ENCODE results near the gene FGFR3.

FGFR3 gene

GRCh38 chr4:1752284-1753041 is 40.6 kb upstream of the FGFR3 start:
- H3K27ac Mint-ChIP-seq = peak overlapping the region; percentile 80 to 87
- no peaks in the 10 kb centered on the region for H3K9me3 Mint-ChIP-seq
- ATAC-seq (peak; percentile 68), DNase-seq (peak in 1 of 2 donors; percentile 84)
- peaks cover 44% of the 10 kb centered on the region for H3K4me1 Mint-ChIP-seq
- peaks cover 11% of the 10 kb centered on the region for H3K27me3 Mint-ChIP-seq
- H3K4me3 Mint-ChIP-seq = peak overlapping the region; percentile 47 to 64

GRCh38 chr4:1753294-1753696 is 39.8 kb upstream of the FGFR3 start:
- ATAC-seq (no peak), DNase-seq (no peak)
- no peaks in the 10 kb centered on the region for H3K9me3 Mint-ChIP-seq
- no peak overlapping the region for H3K27ac Mint-ChIP-seq
- peaks cover 11% of the 10 kb centered on the region for H3K27me3 Mint-ChIP-seq
- H3K4me1 Mint-ChIP-seq = peaks cover 41% of the 10 kb centered on the region
- H3K4me3 Mint-ChIP-seq = peak overlapping the region; percentile 47 to 64

- no peak for DNase-seq
- H3K27me3 Mint-ChIP-seq = peaks cover 11% of the 10 kb centered on the region
- no peak for ATAC-seq
- peaks cover 37% of the 10 kb centered on the region for H3K4me1 Mint-ChIP-seq
- peak overlapping the region in 1 of 2 donors; percentile 46 for H3K27ac Mint-ChIP-seq
- H3K9me3 Mint-ChIP-seq = no peaks in the 10 kb centered on the region
- H3K4me3 Mint-ChIP-seq = no peak overlapping the region
Observed at GRCh38 chr4:1753697-1754311, 39.3 kb upstream of the FGFR3 start.

- no peak for DNase-seq
- Mint-ChIP-seq H3K9me3 (no peaks in the 10 kb centered on the region), H3K4me3 (no peak overlapping the region), H3K27me3 (peaks cover 11% of the 10 kb centered on the region), H3K4me1 (peaks cover 37% of the 10 kb centered on the region), H3K27ac (peak overlapping the region in 1 of 2 donors; percentile 80)
- ATAC-seq = no peak
Observed at GRCh38 chr4:1754336-1754735, 38.8 kb upstream of the FGFR3 start.

GRCh38 chr4:1755297-1755696 is 37.8 kb upstream of the FGFR3 start:
- Mint-ChIP-seq H3K9me3 (no peaks in the 10 kb centered on the region), H3K27ac (no peak overlapping the region), H3K4me3 (no peak overlapping the region), H3K4me1 (peaks cover 46% of the 10 kb centered on the region), H3K27me3 (peaks cover 7% of the 10 kb centered on the region)
- ATAC-seq (no peak), DNase-seq (no peak)

- ATAC-seq = no peak
- no peak overlapping the region for H3K4me3 Mint-ChIP-seq
Observed at GRCh38 chr4:1756079-1756478, 37.0 kb upstream of the FGFR3 start.

GRCh38 chr4:1756893-1757779 is 36.0 kb upstream of the FGFR3 start:
- H3K4me3 Mint-ChIP-seq = no peak overlapping the region
- H3K27me3 Mint-ChIP-seq = peaks cover 6% of the 10 kb centered on the region
- H3K9me3 Mint-ChIP-seq = no peaks in the 10 kb centered on the region
- H3K27ac Mint-ChIP-seq = no peak overlapping the region
- ATAC-seq = no peak
- peaks cover 38% of the 10 kb centered on the region for H3K4me1 Mint-ChIP-seq
- DNase-seq = no peak

More at GRCh38 chr4:1756079-1756478, 37.0 kb upstream of the FGFR3 start:
- DNase-seq = no peak
- Mint-ChIP-seq H3K27me3 (no peaks in the 10 kb centered on the region), H3K9me3 (no peaks in the 10 kb centered on the region), H3K4me1 (peaks cover 43% of the 10 kb centered on the region), H3K27ac (peak overlapping the region in 1 of 2 donors; percentile 27)

GRCh38 chr4:1757836-1758235 is 35.3 kb upstream of the FGFR3 start:
- Mint-ChIP-seq H3K4me3 (no peak overlapping the region), H3K4me1 (peaks cover 31% of the 10 kb centered on the region)
- ATAC-seq = no peak

GRCh38 chr4:1758306-1759121 is 34.6 kb upstream of the FGFR3 start:
- Mint-ChIP-seq H3K27ac (no peak overlapping the region), H3K4me1 (peaks cover 24% of the 10 kb centered on the region)

More at GRCh38 chr4:1757836-1758235, 35.3 kb upstream of the FGFR3 start:
- H3K27me3 Mint-ChIP-seq = peaks cover 13% of the 10 kb centered on the region
- DNase-seq = no peak
- H3K27ac Mint-ChIP-seq = no peak overlapping the region
- no peaks in the 10 kb centered on the region for H3K9me3 Mint-ChIP-seq

GRCh38 chr4:1759170-1759817 is 33.8 kb upstream of the FGFR3 start:
- ATAC-seq (no peak), DNase-seq (no peak)
- Mint-ChIP-seq H3K4me3 (no peak overlapping the region), H3K27ac (peak overlapping the region; percentile 66 to 71), H3K9me3 (no peaks in the 10 kb centered on the region), H3K4me1 (peaks cover 17% of the 10 kb centered on the region), H3K27me3 (peaks cover 28% of the 10 kb centered on the region)

More at GRCh38 chr4:1758306-1759121, 34.6 kb upstream of the FGFR3 start:
- DNase-seq = no peak
- Mint-ChIP-seq H3K9me3 (no peaks in the 10 kb centered on the region), H3K4me3 (no peak overlapping the region), H3K27me3 (peaks cover 20% of the 10 kb centered on the region)
- ATAC-seq = no peak

- Mint-ChIP-seq H3K4me1 (peaks cover 15% of the 10 kb centered on the region), H3K4me3 (no peak overlapping the region), H3K27ac (peak overlapping the region; percentile 66 to 71), H3K9me3 (no peaks in the 10 kb centered on the region), H3K27me3 (peaks cover 33% of the 10 kb centered on the region)
- DNase-seq (no peak), ATAC-seq (no peak)
Observed at GRCh38 chr4:1759818-1760223, 33.3 kb upstream of the FGFR3 start.

GRCh38 chr4:1760521-1761071 is 32.5 kb upstream of the FGFR3 start:
- H3K9me3 Mint-ChIP-seq = no peaks in the 10 kb centered on the region
- peaks cover 15% of the 10 kb centered on the region for H3K4me1 Mint-ChIP-seq
- H3K27ac Mint-ChIP-seq = no peak overlapping the region
- DNase-seq = no peak
- H3K4me3 Mint-ChIP-seq = no peak overlapping the region
- peaks cover 41% of the 10 kb centered on the region for H3K27me3 Mint-ChIP-seq
- ATAC-seq = peak; percentile 5

GRCh38 chr4:1761130-1761689 is 31.9 kb upstream of the FGFR3 start:
- Mint-ChIP-seq H3K4me1 (peaks cover 10% of the 10 kb centered on the region), H3K27me3 (peaks cover 47% of the 10 kb centered on the region), H3K9me3 (no peaks in the 10 kb centered on the region), H3K4me3 (no peak overlapping the region), H3K27ac (no peak overlapping the region)
- ATAC-seq = peak; percentile 55
- no peak for DNase-seq

Measured in stimulated activated naive CD8-positive, alpha-beta T cell treated with anti-CD3 and anti-CD28 coated beads, Interleukin-15, amount 100 ng/mL, for 72 hours (primary cell).